ENCODE measurements around the gene EXOC5. TPM values are rescaled to one million over a fixed set of nuclear protein-coding genes. Genes with fewer than 3 reads are reported as not detected.

The EXOC5 gene
- polyA plus RNA-seq, 3 donors = 7.9 to 52.5 (median 49.9) TPM

DNA sequence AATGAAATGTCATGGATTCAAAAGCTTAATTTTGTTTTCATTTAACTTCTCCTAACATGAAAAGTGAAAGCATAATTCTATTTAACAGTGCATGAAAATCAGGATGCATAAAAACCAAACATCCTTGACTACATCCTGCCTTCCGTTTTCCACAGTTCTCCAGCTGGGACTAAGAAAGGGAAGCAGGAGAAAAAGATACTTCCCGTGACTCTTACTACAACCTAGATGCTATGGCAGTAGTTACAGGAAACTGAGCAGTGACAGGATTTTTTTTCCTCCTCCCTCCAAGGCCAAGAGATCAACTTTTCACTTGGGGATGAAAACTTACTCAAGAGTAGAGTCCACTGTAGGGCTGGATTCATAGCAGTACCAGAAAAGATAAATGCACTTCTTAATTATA, 2.6 kb downstream of the EXOC5 start:
- WGBS (ENCODE audit: insufficient coverage) = no CpG with 5 or more reads among the region's 2 CpGs
- no peaks in the 10 kb centered on the region for H3K9me3 ChIP-seq (replicated peaks in 1 of 2; ENCODE audit: control insufficient read depth in 1 of 2, insufficient read depth in 1 of 2, low read length in 2 of 2)
- Mint-ChIP-seq H3K27me3 (ENCODE audit: low read depth in 3 of 3) (peaks cover 0 to 2% (median 0%) of the 10 kb centered on the region in 3 donors), H3K36me3 (peaks cover 2 to 3% of the 10 kb centered on the region in 2 donors), H3K9me3 (no peaks in the 10 kb centered on the region), H3K4me1 (peaks cover 35% of the 10 kb centered on the region), H3K27ac (no peak overlapping the region), H3K4me3 (no peak overlapping the region)
- H3K79me2 ChIP-seq (ENCODE audit: insufficient read depth, low read length) = peaks cover 91% of the 10 kb centered on the region
- H3K4me3 ChIP-seq (replicated peaks in 1 of 3; ENCODE audit: low read depth in 2 of 3, low read length in 3 of 3) = no peak overlapping the region
- no peaks in the 10 kb centered on the region for H3K36me3 ChIP-seq (replicated peaks in 1 of 2; ENCODE audit: control insufficient read depth in 1 of 2, insufficient read depth in 2 of 2, low read length in 2 of 2)
- no peak overlapping the region for H3K27ac ChIP-seq (ENCODE audit: low read depth in 1 of 2, low read length in 2 of 2)
- peaks cover 21 to 31% of the 10 kb centered on the region in 2 donors for H3K4me1 ChIP-seq (ENCODE audit: control insufficient read depth in 1 of 2, insufficient read depth in 2 of 2, low read length in 2 of 2)
- peaks cover 51% of the 10 kb centered on the region for H4K20me1 ChIP-seq (ENCODE audit: insufficient read depth, low read length)
- H2AFZ ChIP-seq (ENCODE audit: insufficient read depth, low read depth, low read length, poor library complexity, severe bottlenecking) = no peak overlapping the region
- H3K9ac ChIP-seq (ENCODE audit: insufficient read depth, low read length, poor library complexity, severe bottlenecking) = no peak overlapping the region
- no peak for TF ChIP-seq CTCF (IDR thresholded peaks at IDR 0.05)
- no peak overlapping the region for H3K4me2 ChIP-seq (replicated peaks; ENCODE audit: extremely low read depth, low read length, poor library complexity, severe bottlenecking)
- DNase-seq = no peak
- intact Hi-C loops (cut with micrococcal nuclease) = no loop called here
- no peaks in the 10 kb centered on the region for H3K27me3 ChIP-seq (ENCODE audit: control insufficient read depth in 2 of 2, insufficient read depth in 2 of 2, low read length in 2 of 2)

DNA sequence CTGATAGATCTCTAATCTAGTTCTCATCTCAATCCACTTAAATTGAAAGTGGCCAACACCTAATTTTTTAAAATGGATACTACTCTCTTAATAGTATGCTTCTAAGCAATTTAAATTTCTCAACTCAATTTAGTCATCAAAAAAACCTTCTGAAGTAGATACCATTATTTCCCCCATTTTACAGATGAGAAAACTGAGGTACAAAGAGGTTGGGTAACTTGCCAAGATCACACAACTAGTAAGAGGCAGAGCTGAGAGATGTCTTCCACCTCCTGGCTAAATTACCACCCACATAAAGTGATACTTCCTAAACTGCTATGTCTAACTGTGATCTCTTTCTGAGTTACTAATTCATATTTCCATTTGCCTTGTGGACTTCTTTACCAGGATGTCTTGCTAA, 6.6 kb downstream of the EXOC5 start:
- Histone ChIP-seq H3K27ac (ENCODE audit: low read depth in 1 of 2, low read length in 2 of 2) (no peak overlapping the region), H3K9ac (ENCODE audit: insufficient read depth, low read length, poor library complexity, severe bottlenecking) (no peak overlapping the region), H3K79me2 (ENCODE audit: insufficient read depth, low read length) (peaks cover 87% of the 10 kb centered on the region), H2AFZ (ENCODE audit: insufficient read depth, low read depth, low read length, poor library complexity, severe bottlenecking) (no peak overlapping the region), H3K36me3 (replicated peaks in 1 of 2; ENCODE audit: control insufficient read depth in 1 of 2, insufficient read depth in 2 of 2, low read length in 2 of 2) (peaks cover 0 to under 1% of the 10 kb centered on the region in 2 donors), H3K9me3 (replicated peaks in 1 of 2; ENCODE audit: control insufficient read depth in 1 of 2, insufficient read depth in 1 of 2, low read length in 2 of 2) (no peaks in the 10 kb centered on the region), H3K4me2 (replicated peaks; ENCODE audit: extremely low read depth, low read length, poor library complexity, severe bottlenecking) (no peak overlapping the region), H3K4me3 (replicated peaks in 1 of 3; ENCODE audit: low read depth in 2 of 3, low read length in 3 of 3) (no peak overlapping the region), H3K4me1 (ENCODE audit: control insufficient read depth in 1 of 2, insufficient read depth in 2 of 2, low read length in 2 of 2) (peaks cover 0 to 5% of the 10 kb centered on the region in 2 donors), H3K27me3 (ENCODE audit: control insufficient read depth in 2 of 2, insufficient read depth in 2 of 2, low read length in 2 of 2) (no peaks in the 10 kb centered on the region), H4K20me1 (ENCODE audit: insufficient read depth, low read length) (peaks cover 74% of the 10 kb centered on the region)
- Mint-ChIP-seq H3K4me3 (no peak overlapping the region), H3K27ac (no peak overlapping the region), H3K4me1 (peaks cover 13% of the 10 kb centered on the region), H3K36me3 (peaks cover 5 to 12% of the 10 kb centered on the region in 2 donors), H3K9me3 (peaks cover 0 to 3% (median 1%) of the 10 kb centered on the region in 7 donors), H3K27me3 (ENCODE audit: low read depth in 3 of 3) (no peaks in the 10 kb centered on the region)
- intact Hi-C loops (cut with micrococcal nuclease) = no loop called here
- DNase-seq = no peak
- no peak for TF ChIP-seq CTCF (IDR thresholded peaks at IDR 0.05)

Data from CD14-positive monocyte (primary cell).